ENCODE results near the gene FAM169A.
A peak's percentile ranks its signal among the peaks of the same experiment; 100 is the strongest.
"Not testable (repeated sequence)": the region's sequence is repeated elsewhere in the genome, so short reads cannot be mapped to it uniquely, and the experiment has no call there.

FAM169A gene

DNA sequence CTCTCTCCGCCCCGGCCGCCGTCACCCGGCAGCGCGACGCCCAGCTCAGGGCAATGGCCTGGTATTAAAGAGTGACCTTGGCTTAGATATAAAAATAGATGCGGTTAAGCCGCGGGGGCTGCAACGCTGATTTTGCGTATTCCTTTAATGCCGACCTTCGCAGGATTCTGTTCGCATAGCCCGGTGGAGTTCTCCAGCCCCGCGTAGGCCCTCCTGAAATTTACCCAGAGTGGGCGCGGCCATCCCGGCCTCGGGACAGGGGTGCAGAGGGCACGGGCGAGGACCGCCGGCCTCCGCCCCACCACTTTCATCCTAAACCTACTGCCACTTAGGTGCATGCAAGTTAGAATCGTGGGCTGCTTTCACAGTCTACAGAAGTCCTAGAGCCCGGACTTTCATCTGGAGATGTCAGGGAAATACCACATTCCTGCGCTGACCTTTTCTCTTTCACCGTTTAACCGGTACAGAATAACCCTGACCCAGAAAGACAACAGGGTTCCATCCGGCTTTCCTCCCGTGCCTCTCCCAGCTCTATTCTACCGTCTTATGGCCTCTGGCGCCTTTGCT, 492 bp upstream of the FAM169A start:
- Histone ChIP-seq H3K36me3 (no peaks in the 10 kb centered on the region), H3K9ac (peak overlapping the region; percentile 88), H3K9me3 (no peaks in the 10 kb centered on the region), H3K4me3 (peak overlapping the region; percentile 91), H3K4me1 (peaks cover 15% of the 10 kb centered on the region), H3K27ac (peak overlapping the region; percentile 85), H3K27me3 (peaks cover 30% of the 10 kb centered on the region), H3K4me2 (peak overlapping the region; percentile 90), H4K20me1 (no peaks in the 10 kb centered on the region)
- TF ChIP-seq Cebpa-rat (IDR thresholded peaks at IDR 0.05): no peak

DNA sequence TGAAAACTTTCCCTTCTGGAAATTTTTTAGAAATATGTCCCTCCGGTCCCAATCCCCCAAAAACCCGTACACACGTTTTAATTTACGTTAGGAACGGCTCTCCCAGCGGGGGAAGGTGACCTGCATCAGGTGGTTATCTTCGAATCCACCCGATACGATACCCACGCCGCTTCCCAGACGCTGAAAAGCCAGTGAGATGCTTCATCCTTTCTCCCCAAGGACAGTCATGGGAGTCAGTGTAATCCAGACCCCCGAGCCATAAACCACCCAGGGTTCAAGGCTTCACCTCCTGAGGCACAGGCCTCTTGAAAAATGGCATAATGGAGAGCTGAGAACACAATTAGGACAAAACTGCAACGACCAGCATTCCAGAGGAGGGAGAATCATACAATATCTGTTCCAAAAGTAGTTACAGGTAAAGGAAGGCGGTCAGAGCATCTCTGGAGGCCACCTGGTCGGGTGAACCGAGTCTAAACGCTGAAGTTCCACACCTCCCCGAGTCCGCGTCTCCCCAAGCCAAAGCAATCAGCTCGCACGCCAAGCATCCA, 857 bp downstream of the FAM169A start:
- Histone ChIP-seq H3K4me1 (peaks cover 15% of the 10 kb centered on the region), H3K9ac (peak overlapping the region; percentile 88), H3K27me3 (peaks cover 30% of the 10 kb centered on the region), H4K20me1 (no peaks in the 10 kb centered on the region), H3K4me2 (peak overlapping the region; percentile 90), H3K36me3 (no peaks in the 10 kb centered on the region), H3K9me3 (no peaks in the 10 kb centered on the region), H3K4me3 (peak overlapping the region; percentile 91), H3K27ac (peak overlapping the region; percentile 85)
- no peak for TF ChIP-seq Cebpa-rat (IDR thresholded peaks at IDR 0.05)

DNA sequence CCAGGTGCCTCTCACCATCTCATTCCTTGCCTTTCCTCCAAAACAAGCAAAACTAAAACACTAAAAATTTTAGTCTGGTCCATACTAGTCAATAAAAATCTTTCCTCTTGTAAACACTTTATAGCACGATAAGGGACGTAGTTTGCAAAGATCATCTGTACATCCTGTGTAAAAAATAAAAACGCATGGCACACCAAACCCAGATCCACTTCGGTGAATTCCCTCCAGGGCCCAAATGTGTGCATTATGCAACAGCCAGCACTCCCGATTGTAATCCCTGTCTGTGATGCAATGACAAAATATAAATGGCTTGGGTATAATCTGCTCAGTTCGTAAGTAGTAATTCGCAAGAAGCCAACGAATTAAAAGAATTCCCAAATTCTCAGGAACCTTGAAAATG, 1.4 kb downstream of the FAM169A start:
- Histone ChIP-seq H3K9ac (no peak overlapping the region; the same call in 1 of the 2 replicates), H3K4me2 (peak overlapping the region; percentile 90), H3K9me3 (no peaks in the 10 kb centered on the region), H3K4me3 (no peak overlapping the region), H3K4me1 (peaks cover 15% of the 10 kb centered on the region), H3K36me3 (no peaks in the 10 kb centered on the region), H4K20me1 (no peaks in the 10 kb centered on the region), H3K27ac (no peak overlapping the region), H3K27me3 (peaks cover 30% of the 10 kb centered on the region)
- TF ChIP-seq Cebpa-rat (IDR thresholded peaks at IDR 0.05): no peak

DNA sequence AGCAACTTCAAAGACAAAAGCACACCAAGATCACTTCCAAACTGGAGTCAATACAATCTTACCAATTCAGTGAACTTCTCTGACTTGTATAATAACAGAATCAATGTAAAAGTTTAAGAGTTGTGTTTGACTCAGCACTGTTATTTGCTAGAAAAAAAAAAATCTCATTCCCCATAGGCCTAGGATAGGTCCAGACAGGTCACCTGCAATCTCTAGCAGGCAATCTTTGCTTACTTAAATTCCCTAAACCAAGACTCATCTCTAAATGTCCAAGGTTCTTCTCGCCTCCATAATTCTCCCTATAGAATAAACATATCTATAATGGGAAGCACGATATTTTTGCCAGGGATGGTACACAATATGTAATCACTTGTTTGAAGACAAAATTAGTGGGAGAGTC, 2.5 kb downstream of the FAM169A start:
- Histone ChIP-seq H3K27me3 (peaks cover 30% of the 10 kb centered on the region), H3K4me1 (peaks cover 15% of the 10 kb centered on the region), H3K4me3 (no peak overlapping the region), H3K4me2 (no peak overlapping the region), H3K36me3 (no peaks in the 10 kb centered on the region), H3K9me3 (no peaks in the 10 kb centered on the region), H4K20me1 (no peaks in the 10 kb centered on the region), H3K9ac (no peak overlapping the region), H3K27ac (no peak overlapping the region)
- no peak for TF ChIP-seq Cebpa-rat (IDR thresholded peaks at IDR 0.05)

DNA sequence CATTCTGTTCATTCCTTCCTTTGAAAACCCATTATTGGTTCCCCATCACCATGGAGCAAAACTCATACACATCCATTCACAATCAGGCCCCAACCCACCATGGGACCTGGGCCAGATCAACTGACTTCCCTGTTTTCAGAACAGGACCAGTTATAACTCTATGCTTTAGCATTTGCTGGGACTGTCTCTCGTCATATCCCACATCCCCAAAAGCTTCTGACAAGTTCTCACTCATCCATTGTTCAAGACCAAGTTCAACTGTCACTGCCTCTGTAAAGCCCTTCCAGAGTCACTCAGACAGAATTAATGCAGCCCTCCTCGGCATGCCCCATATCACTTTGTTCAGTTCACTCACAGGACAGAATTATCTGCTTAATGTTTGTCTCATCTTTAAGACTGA, 4.0 kb downstream of the FAM169A start:
- H3K9me3 ChIP-seq: peaks cover 13% of the 10 kb centered on the region
- no peak overlapping the region for H3K27ac ChIP-seq
- 0 out of 2 replicates have a peak, but pooled peaks cover under 1% of the 10 kb centered on the region for H3K36me3 ChIP-seq
- H3K4me3 ChIP-seq: no peak overlapping the region
- H3K9ac ChIP-seq: no peak overlapping the region
- H4K20me1 ChIP-seq: no peaks in the 10 kb centered on the region
- H3K4me1 ChIP-seq: peaks cover 15% of the 10 kb centered on the region
- H3K27me3 ChIP-seq: peaks cover 25% of the 10 kb centered on the region
- TF ChIP-seq Cebpa-rat (IDR thresholded peaks at IDR 0.05): no peak
- H3K4me2 ChIP-seq: no peak overlapping the region

DNA sequence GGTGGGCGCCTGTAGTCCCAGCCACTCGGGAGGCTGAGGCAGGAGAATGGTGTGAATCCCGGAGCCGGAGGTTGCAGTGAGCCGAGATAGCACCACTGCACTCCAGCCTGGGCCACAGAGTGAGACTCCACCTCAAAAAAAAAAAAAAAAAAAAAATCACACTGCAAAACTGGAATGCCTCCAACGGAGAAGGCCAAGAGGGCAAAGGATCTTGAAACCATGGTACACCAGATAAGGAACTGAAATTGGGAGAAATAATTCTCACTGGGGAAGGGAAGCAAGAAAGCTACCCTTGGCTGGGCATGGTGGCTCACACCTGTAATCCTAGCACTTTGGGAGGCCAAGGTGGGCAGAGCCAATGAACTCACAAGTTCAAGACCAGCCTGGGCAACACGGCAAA, 9.2 kb downstream of the FAM169A start:
- H3K4me3 ChIP-seq, H3K9ac ChIP-seq, H3K27me3 ChIP-seq, H3K4me1 ChIP-seq, H3K36me3 ChIP-seq, H3K4me2 ChIP-seq, H3K27ac ChIP-seq, H4K20me1 ChIP-seq: not testable (repeated sequence)
- H3K9me3 ChIP-seq: peaks cover 35% of the 10 kb centered on the region

DNA sequence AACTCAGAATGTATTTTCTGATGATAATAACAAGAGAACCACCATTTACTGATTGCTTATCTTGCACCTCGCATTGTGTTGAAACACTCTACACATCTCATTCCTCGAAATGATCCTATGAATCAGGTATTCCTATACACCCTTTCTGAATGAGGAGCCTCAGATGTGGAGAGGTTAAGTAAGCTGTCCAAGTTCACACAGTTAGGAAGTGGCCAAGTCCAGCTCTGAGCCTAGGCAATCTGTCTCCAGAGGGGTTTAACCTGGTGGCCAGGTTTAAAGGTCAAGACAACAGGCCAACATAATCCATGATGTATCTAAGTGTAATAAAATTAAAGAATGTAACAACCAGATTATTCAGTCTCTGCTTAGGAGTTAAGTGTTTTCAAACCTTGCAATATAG, 12.9 kb downstream of the FAM169A start:
- peaks cover 9% of the 10 kb centered on the region; the same call in 1 of the 2 replicates for H3K36me3 ChIP-seq
- no peak overlapping the region for H3K4me3 ChIP-seq
- peaks cover 18% of the 10 kb centered on the region for H3K4me1 ChIP-seq
- H3K4me2 ChIP-seq: no peak overlapping the region
- no peaks in the 10 kb centered on the region for H3K27me3 ChIP-seq
- H3K9ac ChIP-seq: no peak overlapping the region
- TF ChIP-seq Cebpa-rat (IDR thresholded peaks at IDR 0.05): no peak
- no peaks in the 10 kb centered on the region for H4K20me1 ChIP-seq
- H3K9me3 ChIP-seq: peaks cover 32% of the 10 kb centered on the region
- H3K27ac ChIP-seq: no peak overlapping the region

DNA sequence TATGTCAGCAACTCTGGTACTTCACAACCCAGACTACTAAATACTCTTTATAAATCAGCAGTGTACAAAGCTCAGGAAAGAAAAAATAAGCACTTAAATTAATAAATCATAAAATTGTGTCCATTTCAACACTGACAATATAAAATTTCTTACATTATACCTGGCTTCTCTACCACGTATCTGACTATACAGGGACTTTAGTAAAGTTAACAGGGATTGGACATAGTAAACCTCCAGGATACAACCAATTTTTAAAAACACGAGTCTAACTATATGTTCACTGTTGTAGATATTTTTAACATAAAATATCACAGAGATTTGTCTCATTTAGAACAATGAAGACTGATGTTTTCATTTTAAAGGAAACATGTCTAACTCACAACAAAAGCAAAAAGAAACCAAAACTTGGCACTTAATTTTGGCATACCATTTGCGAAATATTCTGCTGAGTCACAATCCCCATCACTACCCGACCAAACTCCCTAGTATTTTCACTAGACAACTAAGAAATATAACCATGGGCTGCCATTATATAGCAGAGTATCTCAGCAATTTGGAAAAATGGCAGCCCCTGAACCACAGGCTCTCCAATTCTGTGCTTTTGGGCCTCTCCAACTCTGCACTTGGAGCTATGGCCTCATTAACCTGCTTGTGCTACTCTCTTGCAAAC, 14.4 kb downstream of the FAM169A start:
- peak overlapping the region; percentile 33 for H3K4me2 ChIP-seq
- H3K4me3 ChIP-seq: no peak overlapping the region
- no peak overlapping the region for H3K27ac ChIP-seq
- H3K27me3 ChIP-seq: no peaks in the 10 kb centered on the region
- peaks cover 18% of the 10 kb centered on the region for H3K9me3 ChIP-seq
- H3K36me3 ChIP-seq: peaks cover 6% of the 10 kb centered on the region; the same call in 1 of the 2 replicates
- peaks cover 18% of the 10 kb centered on the region for H3K4me1 ChIP-seq
- TF ChIP-seq Cebpa-rat (IDR thresholded peaks at IDR 0.05): no peak
- H3K9ac ChIP-seq: no peak overlapping the region
- no peaks in the 10 kb centered on the region for H4K20me1 ChIP-seq

DNA sequence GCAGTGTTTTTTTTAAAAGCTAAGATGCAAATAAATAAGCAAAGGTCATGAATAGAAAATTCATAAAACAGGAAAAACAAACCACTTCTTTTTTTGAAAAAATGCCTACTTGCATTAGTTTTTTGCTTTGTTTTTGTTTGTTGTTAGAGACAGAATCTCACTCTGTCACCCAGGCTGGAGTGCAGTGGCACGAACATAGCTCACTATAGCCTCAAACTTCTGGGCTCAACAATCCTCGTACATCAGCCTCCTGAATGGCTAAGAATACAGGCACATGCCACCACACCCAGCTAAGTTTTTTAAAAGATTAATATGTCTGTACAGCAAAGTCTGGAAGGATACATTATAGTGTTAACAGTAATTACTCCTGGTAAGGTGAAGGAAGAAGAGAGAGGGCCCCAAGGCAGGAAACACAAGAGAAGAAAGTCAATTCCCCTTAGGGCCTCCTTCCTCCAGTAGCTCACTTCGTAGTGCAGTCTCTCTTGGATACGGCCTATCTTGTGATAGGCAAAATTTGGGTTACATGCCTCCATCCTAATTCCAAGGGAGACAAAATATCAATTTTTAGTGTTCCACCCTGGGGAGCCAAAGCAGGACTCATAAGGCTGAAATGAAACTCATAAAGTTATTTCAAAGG, 15.3 kb downstream of the FAM169A start:
- Histone ChIP-seq H3K36me3 (peaks cover 6% of the 10 kb centered on the region; the same call in 1 of the 2 replicates), H3K9ac (no peak overlapping the region), H3K27ac (no peak overlapping the region; the same call in 1 of the 2 replicates), H3K4me3 (no peak overlapping the region), H3K4me1 (peaks cover 18% of the 10 kb centered on the region), H4K20me1 (no peaks in the 10 kb centered on the region), H3K4me2 (peak overlapping the region; percentile 33), H3K9me3 (peaks cover 10% of the 10 kb centered on the region), H3K27me3 (no peaks in the 10 kb centered on the region)
- no peak for TF ChIP-seq Cebpa-rat (IDR thresholded peaks at IDR 0.05)

DNA sequence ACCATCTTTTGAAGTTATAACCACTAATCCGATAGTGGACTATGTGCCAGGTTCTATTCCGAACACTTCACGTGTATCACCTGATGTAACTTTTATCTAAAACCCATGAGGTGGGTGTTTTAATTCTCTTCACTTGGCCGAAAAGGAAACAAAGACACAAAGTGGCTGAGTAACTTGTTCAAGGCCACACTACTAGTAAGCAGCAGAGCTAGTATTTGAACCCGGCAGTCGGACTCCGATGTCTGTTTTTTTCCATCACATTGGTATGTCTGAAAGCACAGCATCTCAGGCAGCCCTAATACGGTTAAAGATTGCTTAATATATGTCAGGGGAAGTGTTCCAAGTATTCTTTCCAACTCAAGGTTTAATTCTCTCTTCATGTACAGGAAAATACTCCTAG, 16.2 kb downstream of the FAM169A start:
- Histone ChIP-seq H3K9ac (no peak overlapping the region), H3K9me3 (peaks cover under 1% of the 10 kb centered on the region), H3K27ac (no peak overlapping the region), H4K20me1 (no peaks in the 10 kb centered on the region), H3K4me2 (no peak overlapping the region), H3K4me1 (peaks cover 18% of the 10 kb centered on the region), H3K4me3 (no peak overlapping the region), H3K36me3 (peaks cover 2% of the 10 kb centered on the region; the same call in 1 of the 2 replicates), H3K27me3 (no peaks in the 10 kb centered on the region)
- no peak for TF ChIP-seq Cebpa-rat (IDR thresholded peaks at IDR 0.05)
